Keratinocyte (primary cell): Measurements from ENCODE around the gene CFAP298.

Experiments
- EZH2 ChIP-seq: IDR thresholded peaks from one replicate; pipeline ENCODE4 v1.6.1; 2012; ENCODE audit warnings: inconsistent platforms, mild to moderate bottlenecking, low read length, moderate library complexity
- TF ChIP-seq, protein P1 (sequence below), 3 experiments: IDR thresholded peaks in 1 of 3; conservative IDR thresholded peaks in 1 of 3; optimal IDR thresholded peaks in 1 of 3; 2 replicates in 2 of 3; 3 replicates in 1 of 3; pipeline versions ENCODE3 to v1.5.1; 2011; ENCODE audit warnings: low read length in 3 of 3, mild to moderate bottlenecking in 3 of 3, moderate library complexity in 2 of 3, control low read depth in 1 of 3, inconsistent platforms in 1 of 3; ENCODE audit not compliant: insufficient read depth in 2 of 3; ENCODE audit errors: extremely low read depth in 1 of 3

DNA sequence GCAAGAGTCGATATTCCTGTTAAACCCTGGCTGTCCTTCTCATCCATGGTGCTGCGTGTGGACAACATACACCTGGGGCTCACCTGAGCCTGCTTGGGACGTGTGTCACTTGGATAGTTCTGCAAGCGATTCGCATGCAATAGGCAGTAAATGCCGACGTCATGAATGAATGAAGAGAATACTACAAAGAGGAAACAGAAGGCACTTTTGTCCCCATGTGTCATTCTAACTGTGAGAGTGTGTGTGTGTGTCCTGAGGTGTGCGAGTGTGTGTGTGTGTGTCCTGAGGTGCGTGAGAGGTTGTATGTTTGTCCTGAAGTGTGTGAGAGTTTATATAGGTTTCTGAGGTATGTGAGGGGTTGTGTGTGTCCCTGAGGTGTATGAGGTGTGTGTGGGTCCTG lies 26.2 kb downstream of the CFAP298 start:
- TF ChIP-seq, protein P1, sequence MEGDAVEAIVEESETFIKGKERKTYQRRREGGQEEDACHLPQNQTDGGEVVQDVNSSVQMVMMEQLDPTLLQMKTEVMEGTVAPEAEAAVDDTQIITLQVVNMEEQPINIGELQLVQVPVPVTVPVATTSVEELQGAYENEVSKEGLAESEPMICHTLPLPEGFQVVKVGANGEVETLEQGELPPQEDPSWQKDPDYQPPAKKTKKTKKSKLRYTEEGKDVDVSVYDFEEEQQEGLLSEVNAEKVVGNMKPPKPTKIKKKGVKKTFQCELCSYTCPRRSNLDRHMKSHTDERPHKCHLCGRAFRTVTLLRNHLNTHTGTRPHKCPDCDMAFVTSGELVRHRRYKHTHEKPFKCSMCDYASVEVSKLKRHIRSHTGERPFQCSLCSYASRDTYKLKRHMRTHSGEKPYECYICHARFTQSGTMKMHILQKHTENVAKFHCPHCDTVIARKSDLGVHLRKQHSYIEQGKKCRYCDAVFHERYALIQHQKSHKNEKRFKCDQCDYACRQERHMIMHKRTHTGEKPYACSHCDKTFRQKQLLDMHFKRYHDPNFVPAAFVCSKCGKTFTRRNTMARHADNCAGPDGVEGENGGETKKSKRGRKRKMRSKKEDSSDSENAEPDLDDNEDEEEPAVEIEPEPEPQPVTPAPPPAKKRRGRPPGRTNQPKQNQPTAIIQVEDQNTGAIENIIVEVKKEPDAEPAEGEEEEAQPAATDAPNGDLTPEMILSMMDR (optimal IDR thresholded peaks at IDR 0.05 in 1 of 3, IDR thresholded peaks at IDR 0.05 in 1 of 3, conservative IDR thresholded peaks at IDR 0.05 in 1 of 3; ENCODE audit: extremely low read depth in 1 of 3, insufficient read depth in 2 of 3, low read length in 3 of 3): no peak
- no peak for TF ChIP-seq EZH2
